Bronchial epithelial cell (primary cell): ENCODE results near the gene SCP2. TPM values are rescaled to one million over a fixed set of nuclear protein-coding genes. Genes with fewer than 3 reads are reported as not detected.

Experiments used
- DNase-seq: peaks from one replicate; pipeline ENCODE4 v3.0.0-alpha.2; 2010; ENCODE audit warnings: low read depth
- FAIRE-seq: peaks from 2 replicates; lab custom pipeline; 2011; peaks lifted over from hg19 to GRCh38; lab: Jason Lieb, UNC
- H3K27me3 ChIP-seq: 2 replicates; pipeline ENCODE4 v1.5.1; 2011; ENCODE audit warnings: low read length; ENCODE audit not compliant: control insufficient read depth, insufficient read depth
- H3K36me3 ChIP-seq: 2 replicates; pipeline ENCODE4 v1.5.1; 2011; ENCODE audit warnings: low read length; ENCODE audit not compliant: control insufficient read depth, insufficient read depth
- H3K4me3 ChIP-seq: 2 replicates; pipeline ENCODE4 v1.5.1; 2011; ENCODE audit warnings: mild to moderate bottlenecking, low read depth, low read length, control low read depth
- total RNA-seq: library from RNA; depleted of rRNA; stranded (reverse); fragments of >200 nt; gene quantifications from 2 replicates; pipeline ENCODE4 v1.2.1, GENCODE V29; 2014
- TF ChIP-seq, protein P1 (sequence below): IDR thresholded peaks from 2 replicates; pipeline ENCODE4 v1.5.1; 2011; ENCODE audit warnings: mild to moderate bottlenecking, moderate library complexity, low read length, control low read depth, inconsistent platforms; ENCODE audit not compliant: insufficient read depth, severe bottlenecking

The SCP2 gene
- total RNA-seq, 1 donor from 2014 or later, result 65.8 TPM

DNA sequence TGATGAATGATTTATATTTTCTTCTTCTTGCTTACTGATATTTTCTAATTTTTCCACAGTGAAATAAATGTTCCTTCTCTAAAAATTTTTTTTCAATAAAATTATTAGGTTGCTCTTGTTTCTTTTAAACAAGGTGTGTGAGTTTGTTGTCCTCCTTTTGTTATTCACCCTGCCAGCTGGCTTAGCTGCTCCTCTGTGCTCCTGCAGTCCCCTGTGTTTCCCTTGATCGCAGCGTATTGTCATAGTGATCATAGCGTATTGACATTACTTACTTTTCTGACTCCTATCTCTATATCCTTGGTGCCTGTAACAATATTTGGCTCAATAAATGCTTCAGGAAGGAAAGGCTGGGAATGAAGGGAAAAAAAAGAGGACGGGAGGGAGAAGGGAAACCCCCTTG lies 110.1 kb downstream of the SCP2 start:
- no peak overlapping the region for H3K4me3 ChIP-seq
- TF ChIP-seq, protein P1, sequence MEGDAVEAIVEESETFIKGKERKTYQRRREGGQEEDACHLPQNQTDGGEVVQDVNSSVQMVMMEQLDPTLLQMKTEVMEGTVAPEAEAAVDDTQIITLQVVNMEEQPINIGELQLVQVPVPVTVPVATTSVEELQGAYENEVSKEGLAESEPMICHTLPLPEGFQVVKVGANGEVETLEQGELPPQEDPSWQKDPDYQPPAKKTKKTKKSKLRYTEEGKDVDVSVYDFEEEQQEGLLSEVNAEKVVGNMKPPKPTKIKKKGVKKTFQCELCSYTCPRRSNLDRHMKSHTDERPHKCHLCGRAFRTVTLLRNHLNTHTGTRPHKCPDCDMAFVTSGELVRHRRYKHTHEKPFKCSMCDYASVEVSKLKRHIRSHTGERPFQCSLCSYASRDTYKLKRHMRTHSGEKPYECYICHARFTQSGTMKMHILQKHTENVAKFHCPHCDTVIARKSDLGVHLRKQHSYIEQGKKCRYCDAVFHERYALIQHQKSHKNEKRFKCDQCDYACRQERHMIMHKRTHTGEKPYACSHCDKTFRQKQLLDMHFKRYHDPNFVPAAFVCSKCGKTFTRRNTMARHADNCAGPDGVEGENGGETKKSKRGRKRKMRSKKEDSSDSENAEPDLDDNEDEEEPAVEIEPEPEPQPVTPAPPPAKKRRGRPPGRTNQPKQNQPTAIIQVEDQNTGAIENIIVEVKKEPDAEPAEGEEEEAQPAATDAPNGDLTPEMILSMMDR, result no peak
- FAIRE-seq (no peak), DNase-seq (no peak)
- no peaks in the 10 kb centered on the region for H3K27me3 ChIP-seq
- H3K36me3 ChIP-seq, result peaks cover 1% of the 10 kb centered on the region

DNA sequence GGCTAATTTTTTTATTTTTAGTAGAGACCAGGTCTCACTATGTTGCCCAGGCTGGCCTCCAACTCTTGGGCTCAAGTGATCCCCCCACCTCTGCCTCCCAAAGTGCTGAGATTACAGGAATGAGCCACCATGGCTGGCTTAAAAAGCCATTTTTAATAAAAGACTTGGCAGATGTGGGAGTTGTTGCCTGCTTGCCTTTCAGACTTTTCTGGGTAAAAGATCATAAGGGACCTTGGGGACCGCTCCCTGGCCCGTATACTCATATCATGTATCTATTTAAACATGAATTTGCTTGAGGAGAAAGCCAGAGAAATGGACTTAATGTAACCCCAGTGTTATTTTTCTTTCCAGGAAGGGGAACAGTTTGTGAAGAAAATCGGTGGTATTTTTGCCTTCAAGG lies 111.5 kb downstream of the SCP2 start:
- DNase-seq, result no peak
- H3K36me3 ChIP-seq, result peaks cover 1% of the 10 kb centered on the region
- FAIRE-seq, result no peak
- H3K4me3 ChIP-seq, result no peak overlapping the region
- TF ChIP-seq, protein P1, result no peak
- H3K27me3 ChIP-seq, result no peaks in the 10 kb centered on the region

DNA sequence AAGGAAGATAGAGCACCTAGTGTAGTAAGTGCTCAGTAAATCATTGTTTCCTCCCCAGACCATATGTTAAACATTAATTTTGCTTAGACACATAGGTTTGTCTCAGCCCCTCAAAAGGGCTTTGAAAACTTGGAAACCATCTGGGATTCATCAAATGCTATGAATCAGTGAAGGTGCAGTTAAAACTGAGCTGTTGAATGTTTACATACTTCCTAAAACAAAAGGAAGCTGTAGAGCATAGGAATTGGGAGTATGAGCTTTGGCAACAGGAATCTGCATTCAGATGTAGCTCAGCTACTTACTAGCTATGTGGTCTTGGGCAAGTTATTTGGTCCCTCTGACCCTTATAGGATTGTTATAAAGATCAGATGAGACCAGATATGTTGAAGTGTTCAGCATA lies 116.2 kb downstream of the SCP2 start:
- Histone ChIP-seq H3K36me3 (peaks cover 1% of the 10 kb centered on the region), H3K27me3 (no peaks in the 10 kb centered on the region), H3K4me3 (no peak overlapping the region)
- no peak for FAIRE-seq
- TF ChIP-seq, protein P1, result no peak
- DNase-seq, result no peak

DNA sequence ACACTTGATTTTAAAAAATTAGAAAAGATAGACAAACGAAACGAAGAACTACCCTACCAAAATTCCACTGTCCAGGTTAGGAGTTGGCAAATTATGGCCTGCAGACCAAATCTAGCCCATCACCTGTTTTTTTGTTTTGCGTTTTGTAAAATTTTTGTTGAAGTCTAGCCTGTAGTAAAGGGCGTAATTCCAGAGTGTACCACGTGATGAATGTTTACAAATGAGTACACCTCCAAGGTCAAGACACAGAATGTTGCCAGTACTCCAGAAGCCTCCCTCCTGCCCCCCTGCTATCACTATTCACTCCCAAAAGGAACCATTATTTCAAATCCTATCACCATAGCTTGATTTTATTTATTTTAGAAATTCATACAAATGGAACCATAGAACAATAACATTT lies 117.8 kb downstream of the SCP2 start:
- DNase-seq, result no peak
- no peak overlapping the region for H3K4me3 ChIP-seq
- no peak for FAIRE-seq
- H3K27me3 ChIP-seq, result no peaks in the 10 kb centered on the region
- TF ChIP-seq, protein P1, result no peak
- H3K36me3 ChIP-seq, result peaks cover 2% of the 10 kb centered on the region

DNA sequence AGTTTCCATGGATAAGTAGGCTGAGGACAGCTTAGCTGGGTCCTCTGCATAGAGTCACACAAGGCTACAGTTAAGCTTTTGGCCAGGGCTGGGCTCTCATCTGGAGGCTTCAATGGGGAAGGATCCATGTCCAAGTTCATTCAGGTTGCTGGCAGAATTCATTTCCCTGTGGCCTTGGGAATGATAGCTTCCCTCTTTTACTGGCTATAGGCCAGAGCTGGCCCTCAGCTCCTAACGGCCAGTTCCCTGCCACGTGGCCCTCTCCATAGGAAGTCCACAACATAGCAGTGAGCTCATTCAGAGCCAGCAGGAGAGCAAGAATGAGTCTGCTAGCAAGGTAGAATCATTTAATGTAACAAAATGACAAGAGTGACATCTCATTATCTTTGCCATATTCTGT lies 119.9 kb downstream of the SCP2 start:
- Histone ChIP-seq H3K27me3 (no peaks in the 10 kb centered on the region), H3K36me3 (peaks cover 2% of the 10 kb centered on the region), H3K4me3 (no peak overlapping the region)
- DNase-seq (no peak), FAIRE-seq (no peak)
- TF ChIP-seq, protein P1, result no peak

DNA sequence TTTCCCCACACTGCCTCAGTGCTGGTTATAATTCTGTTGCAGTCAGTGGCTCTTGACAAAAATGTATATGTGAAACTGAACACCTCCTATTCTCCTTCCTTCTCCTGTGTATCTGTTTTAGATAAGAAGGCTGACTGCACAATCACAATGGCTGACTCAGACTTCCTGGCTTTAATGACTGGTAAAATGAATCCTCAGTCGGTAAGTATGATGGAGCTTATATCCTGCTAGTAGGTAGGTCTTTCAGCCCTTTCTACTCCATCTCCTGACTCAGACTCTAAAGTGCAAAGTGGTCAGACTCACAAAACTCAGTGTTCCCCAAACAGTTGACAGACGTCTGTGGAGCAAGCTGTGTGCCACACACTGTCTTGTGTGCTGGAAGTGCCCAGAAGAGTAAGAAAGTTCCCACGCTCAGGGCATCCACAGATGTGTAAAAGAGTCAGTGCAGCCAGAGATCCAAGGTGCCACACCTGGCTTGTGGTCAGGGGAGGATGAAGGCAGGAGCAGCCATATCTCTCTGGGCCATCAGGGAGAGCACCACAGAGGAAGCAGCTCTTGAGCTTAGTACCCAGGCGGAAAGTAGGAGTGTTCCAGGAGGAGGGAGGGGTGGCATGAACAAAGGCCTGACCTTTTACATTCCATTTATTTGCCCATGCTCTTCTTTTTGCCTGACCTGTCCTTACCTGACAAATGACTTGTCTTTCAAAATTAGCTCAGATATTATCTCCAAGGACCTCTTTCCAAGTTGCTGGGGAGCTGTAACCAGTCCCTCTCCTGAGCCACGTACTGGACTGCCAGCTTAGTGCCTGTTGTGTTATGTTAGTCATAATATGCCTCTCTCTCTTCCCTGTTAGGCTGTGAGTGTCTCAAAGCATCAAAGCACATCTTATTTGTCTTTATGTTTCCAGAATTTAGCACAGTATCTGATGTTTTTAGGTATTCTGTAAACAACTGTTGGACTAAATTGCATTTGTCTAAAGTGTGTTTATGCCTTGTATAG lies 121.0 kb downstream of the SCP2 start:
- DNase-seq (peak; percentile 89), FAIRE-seq (no peak)
- H3K36me3 ChIP-seq, result peaks cover 2% of the 10 kb centered on the region
- TF ChIP-seq, protein P1, result no peak
- H3K27me3 ChIP-seq, result no peaks in the 10 kb centered on the region
- H3K4me3 ChIP-seq, result no peak overlapping the region
